ENCODE results near the gene RGS14.
A peak's percentile ranks its signal among the peaks of the same experiment; 100 is the strongest.
"Not testable (repeated sequence)": the region's sequence is repeated elsewhere in the genome, so short reads cannot be mapped to it uniquely, and the experiment has no call there.

Gene RGS14

DNA sequence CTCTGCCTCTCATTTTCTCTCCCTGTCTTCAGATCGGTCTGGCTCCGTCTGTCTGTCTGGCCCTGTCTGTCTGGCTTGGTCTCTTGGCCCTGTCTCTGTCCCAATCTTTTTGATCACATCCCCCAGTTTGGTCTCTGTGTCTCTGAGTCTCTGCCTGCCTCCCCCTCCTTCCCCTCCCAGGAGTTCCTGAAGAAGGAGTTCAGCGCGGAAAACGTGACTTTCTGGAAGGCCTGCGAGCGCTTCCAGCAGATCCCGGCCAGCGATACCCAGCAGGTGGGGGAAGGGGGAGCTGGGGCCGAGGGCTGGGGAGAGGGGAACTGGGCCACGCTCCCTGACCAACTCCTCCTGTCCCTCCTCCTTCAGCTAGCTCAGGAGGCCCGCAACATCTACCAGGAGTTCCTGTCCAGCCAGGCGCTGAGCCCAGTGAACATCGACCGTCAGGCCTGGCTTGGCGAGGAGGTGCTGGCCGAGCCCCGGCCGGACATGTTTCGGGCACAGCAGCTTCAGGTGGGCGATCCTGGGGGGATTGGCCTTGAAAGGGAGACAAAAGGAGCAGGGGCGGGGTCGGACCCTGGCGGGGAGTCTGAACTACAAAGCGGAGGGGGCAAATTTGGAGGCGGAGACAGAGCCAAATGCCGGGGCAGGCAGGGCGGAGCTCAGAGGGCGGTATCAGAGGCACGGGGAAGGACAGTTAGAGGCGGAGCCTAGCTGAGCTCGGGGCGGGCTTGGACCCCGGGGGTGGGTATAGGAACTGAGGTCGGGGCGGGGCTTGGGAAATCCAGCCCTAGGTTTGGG, 9.0 kb downstream of the RGS14 start:
- no peak for DNase-seq

DNA sequence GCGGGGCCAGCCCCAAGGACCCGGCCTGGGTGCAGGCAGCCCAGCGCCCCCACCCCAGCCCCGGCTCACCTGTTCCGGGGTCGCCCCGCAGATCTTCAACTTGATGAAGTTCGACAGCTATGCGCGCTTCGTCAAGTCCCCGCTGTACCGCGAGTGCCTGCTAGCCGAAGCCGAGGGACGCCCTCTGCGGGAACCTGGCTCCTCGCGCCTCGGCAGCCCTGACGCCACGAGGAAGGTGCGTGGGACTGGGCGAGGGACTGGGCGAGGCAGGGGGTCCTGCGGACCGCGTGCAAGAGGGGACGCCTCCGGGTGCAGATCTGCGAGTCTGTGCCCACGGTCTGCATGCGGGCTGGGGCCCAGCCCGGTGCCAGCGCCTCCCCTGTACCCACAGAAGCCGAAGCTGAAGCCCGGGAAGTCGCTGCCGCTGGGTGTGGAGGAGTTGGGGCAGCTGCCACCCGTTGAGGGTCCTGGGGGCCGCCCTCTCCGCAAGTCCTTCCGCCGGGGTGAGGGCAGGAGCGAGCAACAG, 9.7 kb downstream of the RGS14 start:
- no peak for DNase-seq

DNA sequence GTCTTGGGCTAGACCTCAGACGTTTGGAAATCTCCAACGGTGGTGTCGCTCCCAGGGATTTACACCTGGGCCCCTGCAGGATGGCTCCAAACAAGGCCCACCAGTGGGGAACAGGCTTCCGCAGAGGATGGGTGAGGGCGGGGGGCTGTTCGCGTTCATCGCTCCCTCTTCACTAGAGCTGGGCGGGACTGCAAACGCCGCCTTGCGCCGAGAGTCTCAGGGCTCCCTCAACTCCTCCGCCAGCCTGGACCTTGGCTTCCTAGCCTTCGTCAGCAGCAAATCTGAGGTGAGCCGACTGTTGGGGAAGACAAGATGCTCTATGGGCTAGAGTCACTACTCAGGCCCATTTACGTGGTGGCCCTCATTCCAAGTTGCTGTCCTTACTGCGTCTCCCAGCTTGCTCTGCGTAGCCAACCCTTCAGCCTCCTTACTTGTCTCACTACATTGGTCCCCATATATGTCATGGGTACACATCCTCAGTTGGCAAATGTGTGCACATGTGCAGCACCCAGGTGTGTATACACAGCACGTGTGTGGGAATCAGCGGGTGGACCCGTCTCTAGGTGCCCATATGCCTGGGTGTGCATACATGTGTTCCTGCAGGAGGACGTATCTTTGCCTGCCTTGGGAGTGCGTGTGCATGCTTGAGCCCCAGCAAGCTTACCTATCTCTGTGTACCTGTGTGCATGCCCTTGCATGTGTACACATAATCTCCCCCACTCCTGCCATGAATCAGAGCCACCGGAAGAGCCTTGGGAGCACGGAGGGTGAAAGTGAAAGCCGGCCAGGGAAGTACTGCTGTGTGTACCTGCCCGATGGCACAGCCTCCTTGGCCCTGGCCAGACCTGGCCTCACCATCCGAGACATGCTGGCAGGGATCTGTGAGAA, 10.5 kb downstream of the RGS14 start:
- DNase-seq, result no peak

DNA sequence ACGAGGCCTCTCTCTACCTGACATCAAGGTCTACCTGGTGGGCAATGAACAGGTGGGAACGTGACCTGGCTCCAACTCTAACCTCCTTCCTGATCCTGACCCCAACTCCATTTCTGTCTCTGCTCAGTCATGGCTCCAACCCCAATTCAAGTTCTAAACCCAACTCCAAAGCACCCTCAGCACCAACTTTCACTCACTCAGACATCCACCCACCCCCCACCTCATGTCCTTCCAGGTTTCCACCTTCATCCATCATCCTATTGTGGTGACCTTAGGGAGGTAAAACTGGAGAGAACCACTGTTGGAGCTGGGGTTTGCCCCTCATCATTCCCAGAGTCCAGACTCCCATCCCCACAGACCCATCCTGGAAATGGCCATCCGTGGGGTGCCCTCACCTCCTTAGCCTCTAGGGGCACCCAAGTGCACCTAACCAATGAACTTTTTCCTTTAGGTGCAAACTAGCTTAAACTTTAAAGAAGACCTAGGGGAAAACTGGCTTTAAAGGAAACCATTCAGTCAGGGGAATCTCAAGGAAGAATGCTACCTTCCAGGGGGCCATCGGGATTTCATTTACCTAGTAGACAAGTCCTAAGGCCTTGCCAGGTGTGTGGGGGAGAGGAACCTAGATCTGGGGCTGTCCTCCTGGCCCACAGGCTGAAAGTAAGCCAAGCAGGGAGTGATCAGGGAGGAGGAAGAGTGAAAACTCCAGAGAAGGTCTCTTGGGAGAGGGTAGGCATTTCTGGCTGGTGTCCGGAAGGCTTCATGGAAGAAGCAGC, 11.3 kb downstream of the RGS14 start:
- peak in 1 of 2 experiments; percentile 31 for DNase-seq

DNA sequence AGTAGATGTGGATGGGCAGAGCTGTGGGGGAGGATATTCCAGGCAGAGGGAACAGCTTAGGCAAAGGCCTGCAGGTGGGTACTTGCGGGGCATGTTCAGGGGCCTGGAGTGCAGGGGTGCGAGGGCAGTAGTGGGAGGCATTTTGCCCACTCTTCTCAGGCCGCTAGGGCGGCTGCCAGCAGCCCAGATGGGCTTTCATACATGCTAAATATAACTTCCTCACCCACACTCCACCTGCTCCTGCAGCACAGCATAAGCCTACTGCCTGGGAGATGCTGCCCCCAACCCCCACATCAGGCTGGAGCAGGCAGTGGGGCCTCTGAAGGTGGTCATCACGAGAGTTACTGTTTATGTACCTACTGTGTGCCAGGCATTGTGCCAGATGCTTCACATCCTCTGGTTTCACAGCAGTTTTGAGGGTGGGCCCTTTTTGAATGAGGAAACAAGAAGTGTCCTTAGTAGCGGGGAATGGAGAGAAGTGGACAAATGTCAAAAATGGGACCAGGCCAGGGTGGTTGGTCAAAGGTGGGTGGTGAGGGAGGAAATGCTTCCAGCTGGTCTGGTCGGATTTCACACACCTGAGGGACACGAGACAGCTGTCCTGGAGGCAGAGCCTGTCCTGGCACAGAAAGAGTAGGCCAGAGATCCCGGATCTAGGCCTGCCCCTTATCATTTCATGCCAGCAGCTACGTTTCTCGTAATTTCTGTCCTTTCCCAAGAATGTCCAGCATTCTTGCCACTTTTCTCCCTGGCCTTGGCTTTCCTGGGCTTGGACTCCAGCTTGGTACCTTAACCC, 12.1 kb downstream of the RGS14 start:
- no peak for DNase-seq

DNA sequence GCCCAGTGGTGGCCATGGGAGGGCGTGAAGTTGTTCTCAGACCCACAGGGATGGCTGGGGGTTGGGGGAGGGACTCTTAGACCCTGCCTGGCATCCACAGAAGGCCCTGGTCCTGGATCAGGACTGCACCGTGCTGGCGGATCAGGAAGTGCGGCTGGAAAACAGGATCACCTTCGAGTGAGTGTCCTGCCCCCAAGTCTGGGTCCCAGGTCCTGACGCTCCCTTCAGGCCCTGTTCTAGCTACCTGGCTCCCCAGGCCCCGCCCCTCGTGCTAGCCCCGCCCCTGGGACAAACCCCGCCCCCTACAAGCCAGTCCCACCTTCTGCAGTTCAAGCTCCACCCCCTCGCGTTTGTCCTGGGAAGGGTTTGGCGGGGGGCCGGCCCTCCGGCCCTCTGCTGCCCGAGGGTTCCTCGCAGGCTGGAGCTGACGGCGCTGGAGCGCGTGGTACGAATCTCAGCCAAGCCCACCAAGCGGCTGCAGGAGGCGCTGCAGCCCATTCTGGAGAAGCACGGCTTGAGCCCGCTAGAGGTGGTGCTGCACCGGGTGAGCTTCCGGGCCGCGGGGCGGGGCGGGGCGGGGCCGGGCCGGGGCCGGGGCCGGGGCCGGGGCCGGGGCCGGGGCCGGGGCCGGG, 12.9 kb downstream of the RGS14 start:
- DNase-seq, result no peak

DNA sequence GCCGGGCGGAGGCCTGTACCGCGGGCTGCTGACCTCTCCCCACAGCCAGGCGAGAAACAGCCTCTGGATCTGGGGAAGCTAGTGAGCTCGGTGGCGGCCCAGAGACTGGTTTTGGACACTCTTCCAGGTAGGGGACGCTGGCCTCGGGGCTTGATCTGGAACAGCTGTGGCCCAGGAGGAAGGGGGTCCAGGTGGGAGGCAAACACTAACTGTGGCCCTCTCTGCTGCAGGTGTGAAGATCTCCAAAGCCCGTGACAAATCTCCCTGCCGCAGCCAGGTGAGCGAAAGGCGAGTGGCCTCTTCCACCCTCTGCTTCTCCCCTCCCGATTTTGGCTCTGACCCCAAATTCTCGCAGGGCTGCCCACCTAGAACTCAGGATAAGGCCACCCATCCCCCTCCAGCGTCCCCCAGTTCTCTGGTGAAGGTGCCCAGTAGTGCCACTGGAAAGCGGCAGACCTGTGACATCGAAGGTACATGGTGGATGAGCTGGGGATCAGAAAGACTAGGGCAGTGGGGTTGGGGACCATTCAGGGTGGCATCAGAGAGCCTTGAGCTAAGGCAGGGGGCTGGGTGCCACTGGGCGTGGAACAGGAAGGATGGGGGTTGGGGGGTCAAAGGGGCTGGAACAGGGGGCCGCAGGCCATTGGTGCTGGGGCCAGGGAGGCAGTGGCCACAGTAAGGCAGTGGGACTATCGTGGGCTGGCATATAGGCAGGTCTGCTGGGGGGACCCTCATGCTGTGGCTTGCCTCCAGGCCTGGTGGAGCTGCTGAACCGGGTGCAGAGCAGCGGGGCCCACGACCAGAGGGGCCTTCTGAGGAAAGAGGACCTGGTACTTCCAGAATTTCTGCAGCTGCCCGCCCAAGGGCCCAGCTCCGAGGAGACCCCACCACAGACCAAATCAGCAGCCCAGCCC, 13.7 kb downstream of the RGS14 start:
- DNase-seq, result no peak

DNA sequence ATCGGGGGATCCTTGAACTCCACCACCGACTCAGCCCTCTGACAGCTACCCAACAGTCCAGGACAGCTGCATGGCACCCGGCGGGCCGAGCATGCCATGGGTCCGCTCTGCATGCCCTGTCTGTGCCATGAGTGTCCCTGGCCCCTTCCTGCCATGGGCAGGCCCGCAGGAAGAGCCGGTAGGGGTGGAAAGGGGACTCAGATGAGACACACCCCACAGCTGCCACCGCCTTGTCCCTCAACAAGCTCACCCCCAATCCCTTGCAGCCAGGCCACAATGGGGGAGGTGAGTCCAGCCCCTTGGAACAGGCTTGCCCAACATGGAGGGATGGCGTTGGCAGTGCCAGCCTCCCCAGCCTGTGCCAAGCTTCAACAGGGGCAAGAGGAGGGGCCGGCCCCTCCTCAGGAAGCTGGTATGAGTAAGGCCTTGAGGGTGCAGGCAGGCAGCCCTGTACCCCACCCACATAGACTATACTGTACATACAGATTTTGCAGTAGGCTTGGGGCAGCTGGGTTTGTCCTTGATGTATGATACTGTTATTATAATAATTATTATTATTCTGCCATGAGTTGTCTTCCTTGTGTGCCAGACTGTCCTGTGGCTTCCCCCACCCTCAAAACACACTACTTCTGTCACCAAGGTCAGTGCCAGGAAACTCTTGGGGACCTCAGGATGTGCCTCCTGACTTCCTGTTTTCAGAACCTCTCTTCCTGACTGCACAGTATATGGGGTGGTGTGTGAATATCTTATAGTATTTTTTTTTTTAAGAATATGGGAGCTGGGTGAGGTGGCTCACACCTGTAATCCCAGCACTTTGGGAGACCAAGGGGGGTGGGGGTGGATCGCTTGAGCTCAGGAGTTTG, 14.5 kb downstream of the RGS14 start:
- DNase-seq, result no peak

DNA sequence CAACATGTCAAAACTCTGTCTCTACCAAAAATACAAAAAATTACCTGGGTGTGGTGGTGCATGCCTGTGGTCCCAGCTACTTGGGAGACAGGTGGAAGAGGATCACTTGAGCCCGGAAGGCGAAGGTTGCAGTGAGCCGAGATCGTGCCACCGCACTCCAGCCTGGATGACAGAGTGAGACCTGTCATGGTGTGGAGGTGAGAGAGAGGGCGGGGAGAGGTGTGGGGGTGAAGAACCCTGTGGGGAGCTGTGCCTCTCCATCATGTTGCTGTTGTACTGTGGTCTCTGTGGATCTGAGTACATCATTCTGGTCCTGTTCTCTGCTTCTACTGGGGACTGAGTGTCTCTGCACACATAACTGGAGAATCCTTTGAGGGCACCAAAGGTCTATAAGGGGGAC, 15.2 kb downstream of the RGS14 start:
- DNase-seq, result no peak

DNA sequence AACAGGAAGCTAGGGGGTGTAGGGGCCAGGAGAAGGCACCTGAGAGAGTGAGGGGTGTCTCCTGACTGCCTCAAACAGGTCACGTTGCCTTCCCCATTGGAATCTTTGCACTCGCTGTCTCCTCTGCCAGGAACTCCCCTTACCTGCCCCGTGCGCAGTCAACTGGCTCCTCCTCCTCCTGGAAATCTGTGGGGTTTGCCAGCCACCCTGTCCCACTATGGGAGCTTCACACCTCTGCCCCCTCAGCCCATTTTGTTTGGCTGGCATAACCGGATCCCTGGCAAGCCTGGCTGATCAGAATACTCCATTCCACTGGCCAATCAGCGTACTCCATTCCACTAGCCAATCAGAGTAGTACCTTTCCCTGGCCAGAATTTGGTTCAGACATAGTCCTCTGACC, 16.1 kb downstream of the RGS14 start:
- DNase-seq, result no peak

DNA sequence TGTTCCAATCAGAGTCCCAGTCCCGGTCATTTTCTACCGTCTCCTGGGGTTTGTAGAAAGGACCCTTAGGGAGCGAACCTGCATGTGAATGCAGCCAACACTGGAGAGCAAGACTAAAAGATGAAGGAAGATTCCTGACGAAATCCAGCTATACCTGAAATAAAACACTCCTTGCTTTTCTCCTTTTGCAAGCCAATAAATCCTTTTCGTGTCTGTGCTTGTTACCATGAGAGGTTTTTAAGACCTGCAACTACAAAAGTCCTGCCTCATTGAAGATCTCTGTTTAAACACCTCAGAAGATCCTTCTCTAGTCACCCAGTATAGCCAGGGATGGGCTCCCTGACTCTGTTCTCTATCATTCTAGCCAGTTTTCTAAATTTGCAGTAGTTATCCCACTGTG, 16.5 kb downstream of the RGS14 start:
- no peak for DNase-seq

DNA sequence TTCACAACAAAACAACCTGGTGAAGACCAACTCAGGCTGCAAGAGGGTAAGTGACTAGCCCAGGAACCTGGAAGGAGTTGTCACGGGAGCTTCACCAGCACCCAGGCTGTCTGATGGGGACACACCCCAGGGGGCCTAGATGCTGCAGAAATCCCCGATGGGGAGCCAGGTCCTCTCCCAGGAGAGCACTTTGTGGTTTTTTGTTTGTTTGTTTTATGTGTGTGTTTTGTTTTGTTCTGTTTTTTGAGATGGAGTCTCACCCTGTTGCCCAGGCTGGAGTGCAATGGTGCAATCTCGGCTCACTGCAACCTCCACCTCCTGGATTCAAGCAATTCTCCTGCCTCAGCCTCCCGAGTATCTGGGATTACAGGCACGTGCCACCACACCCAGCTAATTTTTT, 17.8 kb downstream of the RGS14 start:
- not testable (repeated sequence) for DNase-seq

DNA sequence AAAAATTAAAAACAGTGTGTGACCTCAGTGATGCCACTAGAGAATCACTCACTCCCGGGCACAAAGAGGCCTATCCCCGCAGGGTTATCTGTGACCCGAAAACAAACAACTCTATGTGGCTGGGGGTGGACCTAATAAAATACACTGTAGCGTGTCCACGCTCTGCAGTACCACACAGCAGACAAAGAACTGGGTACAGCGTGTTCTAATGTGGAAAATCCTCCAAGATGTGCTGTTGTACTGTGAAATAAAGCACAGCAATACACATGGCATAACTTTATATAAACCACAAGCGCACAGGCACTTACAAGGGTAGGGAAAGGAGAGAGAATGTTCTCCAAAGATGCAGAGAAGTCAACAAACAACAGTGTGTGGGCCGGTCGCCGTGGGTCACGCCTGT, 18.4 kb downstream of the RGS14 start:
- DNase-seq, result no peak

DNA sequence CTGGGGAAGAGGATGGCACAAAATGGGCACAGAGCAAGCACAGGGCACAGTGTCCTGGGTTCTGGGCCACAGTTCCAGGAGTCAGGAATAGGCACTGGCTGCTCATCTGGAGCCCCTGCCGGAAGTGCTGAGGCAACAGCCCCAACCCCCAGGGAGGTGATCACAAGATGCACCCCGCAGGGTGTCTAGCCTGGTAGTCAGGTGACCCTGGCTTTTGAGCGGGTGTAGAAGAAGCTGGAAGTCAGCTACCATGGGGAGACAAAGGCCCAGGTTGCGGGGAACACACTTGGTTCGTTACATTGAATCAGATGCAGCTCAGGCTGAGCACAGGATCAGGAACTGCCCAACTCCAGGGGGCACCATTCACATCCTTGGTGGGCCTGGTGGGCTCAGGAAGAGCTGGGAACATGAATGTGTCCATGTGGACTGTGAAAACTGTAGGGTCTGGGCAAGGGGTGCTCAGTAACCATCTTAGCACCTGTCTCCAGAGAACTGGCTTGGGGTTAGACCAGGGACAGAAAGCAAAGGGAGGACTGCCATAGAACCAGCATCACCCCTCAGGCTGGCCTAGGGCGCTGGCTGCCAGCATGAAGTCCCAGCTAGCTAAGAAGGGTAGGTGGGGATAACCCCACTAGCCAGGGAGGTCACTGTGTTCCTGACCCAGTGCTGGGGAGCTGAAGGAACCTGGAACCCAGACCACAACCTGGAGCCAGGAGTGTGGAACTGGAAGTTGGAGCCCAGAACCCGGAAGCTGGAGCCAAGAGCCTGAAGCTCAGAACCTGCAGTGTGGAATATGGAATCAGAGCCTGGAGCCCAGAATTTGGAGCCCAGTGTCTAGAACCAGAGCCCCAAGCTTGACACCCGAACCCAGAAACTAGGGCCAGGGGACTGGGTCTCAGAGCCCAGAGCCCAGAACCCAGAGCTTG, 20.4 kb downstream of the RGS14 start:
- no peak for DNase-seq

DNA sequence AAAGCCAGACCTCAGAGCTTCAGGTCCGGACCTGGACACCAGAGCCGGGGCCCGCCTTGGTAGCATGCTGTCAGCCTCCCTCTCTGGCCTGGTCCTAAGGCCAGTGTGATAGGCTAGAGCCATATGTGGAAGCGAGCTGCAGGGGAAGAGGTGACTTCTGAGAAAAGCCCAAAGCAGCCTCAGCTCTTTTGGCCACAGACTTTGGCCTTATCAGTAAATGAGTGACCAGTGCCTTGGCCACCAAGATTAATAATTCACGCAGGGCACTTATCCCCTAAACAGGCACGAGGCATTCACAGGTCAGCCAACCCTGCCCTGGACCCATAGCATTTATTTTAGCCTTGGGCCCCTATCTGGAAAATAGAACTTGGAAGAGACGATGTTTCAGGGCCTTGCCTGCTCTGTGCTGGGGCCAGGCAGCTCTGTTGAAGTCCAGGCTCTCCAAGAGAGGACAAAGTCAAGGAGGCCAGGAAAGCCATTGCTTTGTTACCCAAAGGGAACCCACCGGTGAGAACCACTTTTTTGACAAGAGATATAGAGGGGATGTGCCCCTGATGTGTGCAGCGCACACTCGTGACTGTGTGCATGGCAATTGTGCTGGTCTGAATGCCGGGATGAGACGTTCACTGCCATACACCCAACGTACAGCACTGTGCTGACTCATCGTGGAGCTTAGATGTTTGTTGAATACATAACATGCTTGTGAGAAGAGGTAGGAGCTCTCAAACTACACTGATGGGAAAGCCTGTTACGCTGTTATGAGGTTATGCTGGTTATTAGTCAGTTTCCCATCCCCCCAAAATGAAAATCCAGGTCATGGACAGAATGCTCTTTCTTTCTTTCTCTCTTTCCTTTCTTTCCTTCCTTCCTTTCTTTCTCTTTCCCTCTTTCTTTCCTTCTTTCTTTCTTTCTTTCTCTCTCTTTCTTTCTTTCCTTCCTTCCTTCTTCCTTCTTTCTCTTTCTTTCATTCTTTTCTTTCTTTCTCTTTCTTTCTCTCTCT, 21.5 kb downstream of the RGS14 start:
- DNase-seq, result peak; percentile 23 to 27

DNA sequence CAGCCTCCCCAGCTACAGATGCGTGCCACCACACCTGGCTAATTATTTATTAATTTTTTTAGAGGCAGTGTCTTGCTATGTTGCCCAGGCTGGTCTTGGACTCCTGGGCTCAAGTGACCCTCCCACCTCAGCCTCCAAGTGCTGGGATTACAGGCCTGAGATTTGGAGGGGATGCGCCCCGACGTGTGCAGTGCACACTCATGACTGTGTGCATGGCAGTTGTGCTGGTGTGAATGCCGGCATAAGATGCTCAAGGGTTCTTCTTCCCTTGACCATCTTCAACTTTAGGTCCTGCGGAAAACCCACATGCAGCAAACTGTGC, 23.0 kb downstream of the RGS14 start:
- no peak for DNase-seq

DNA sequence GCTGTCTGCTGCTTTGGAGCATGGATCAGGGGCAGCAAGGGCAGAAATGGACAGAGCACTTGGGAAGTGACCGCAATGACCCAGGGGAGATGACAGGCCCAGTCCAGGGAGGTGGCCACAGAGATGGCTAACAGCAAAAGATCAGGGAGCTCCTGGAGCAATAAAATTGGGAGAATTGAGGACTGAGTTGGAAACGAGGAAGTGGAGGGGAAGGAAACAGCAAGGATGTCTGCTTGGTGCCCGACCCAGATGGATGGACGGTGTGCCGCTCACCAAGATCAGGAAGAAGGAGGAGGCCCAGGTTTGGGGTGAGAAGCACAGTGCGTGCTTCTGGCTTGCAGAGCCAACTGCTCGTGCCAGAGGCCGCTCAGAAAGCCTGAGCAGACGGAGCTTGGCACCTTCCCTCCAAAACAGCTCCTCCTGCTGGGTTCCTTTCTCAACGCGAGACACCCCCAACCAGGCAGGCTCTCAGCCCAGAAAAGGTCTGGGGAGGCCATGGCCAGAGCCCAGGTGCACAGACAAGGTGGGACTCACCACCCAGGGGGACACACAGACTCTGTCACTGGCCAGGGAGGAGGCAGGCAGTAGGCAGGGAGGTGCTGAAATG, 24.8 kb downstream of the RGS14 start:
- DNase-seq, result no peak

Data from SW 1271 (cell line).